Neural cell (in vitro differentiated cells): ENCODE data around the gene MRGPRD. TPM values are rescaled to one million over a fixed set of nuclear protein-coding genes. Genes with fewer than 3 reads are reported as not detected.

Experiments used
- H2AFZ ChIP-seq: fragments of 200-600, 300-800 bp; sonication (generic), shearing (Covaris generic); 2 replicates; pipeline ENCODE4 v1.6.0; 2014; ENCODE audit warnings: low read depth, mild to moderate bottlenecking, antibody characterized with exemption, low read length, moderate library complexity
- H3F3A ChIP-seq: fragments of 200-600 bp; shearing (Covaris generic); 2 replicates; pipeline ENCODE4 v1.6.1; 2016; ENCODE audit warnings: mild to moderate bottlenecking, moderate library complexity, mixed read lengths, antibody characterized with exemption, low read length; ENCODE audit not compliant: insufficient read depth, poor library complexity, severe bottlenecking
- H3K27ac ChIP-seq: fragments of 200-600, 300-800 bp; sonication (generic), shearing (Covaris generic); 2 replicates; pipeline ENCODE4 v1.5.1; 2014; ENCODE audit warnings: mild to moderate bottlenecking, low read length, moderate library complexity
- H3K27me3 ChIP-seq: fragments of 300-800, 200-600 bp; sonication (generic), shearing (Covaris generic); 2 replicates; pipeline ENCODE4 v1.6.0; 2014; ENCODE audit warnings: mild to moderate bottlenecking, low read depth, low read length, moderate library complexity; ENCODE audit not compliant: insufficient read depth
- H3K36me3 ChIP-seq: fragments of 300-800, 200-600 bp; sonication (generic), shearing (Covaris generic); 2 replicates; pipeline ENCODE4 v1.5.1; 2014; ENCODE audit warnings: mild to moderate bottlenecking, antibody characterized with exemption, low read length, moderate library complexity; ENCODE audit not compliant: insufficient read depth
- H3K4me2 ChIP-seq: fragments of 300-800, 200-600 bp; sonication (generic), shearing (Covaris generic); 2 replicates; pipeline ENCODE4 v1.6.0; 2014; ENCODE audit warnings: mild to moderate bottlenecking, low read length
- H3K4me3 ChIP-seq: fragments of 300-800, 200-600 bp; sonication (generic), shearing (Covaris generic); 2 replicates; pipeline ENCODE4 v1.5.1; 2014; ENCODE audit warnings: mild to moderate bottlenecking, low read length, moderate library complexity
- H3K79me2 ChIP-seq: fragments of 200-600 bp; shearing (Covaris generic); replicated peaks from 2 replicates; pipeline ENCODE4 v1.6.0; 2014; ENCODE audit warnings: mild to moderate bottlenecking, low read length, moderate library complexity; ENCODE audit not compliant: insufficient read depth
- H3K9ac ChIP-seq: fragments of 300-800, 200-600 bp; sonication (generic), shearing (Covaris generic); 2 replicates; pipeline ENCODE4 v1.6.1; 2016; ENCODE audit warnings: mild to moderate bottlenecking, low read length, mixed read lengths
- H3K9me2 ChIP-seq: fragments of 200-600 bp; shearing (Covaris generic); 2 replicates; pipeline ENCODE4 v1.6.1; 2016; ENCODE audit warnings: mild to moderate bottlenecking, low read length, mixed read lengths; ENCODE audit not compliant: insufficient read depth
- H3K9me3 ChIP-seq: fragments of 200-600, 300-800 bp; sonication (generic), shearing (Covaris generic); 2 replicates; pipeline ENCODE4 v1.6.1; 2016; ENCODE audit warnings: mild to moderate bottlenecking, mixed run types, low read length, moderate library complexity, mixed read lengths
- H4K20me1 ChIP-seq: fragments of 200-600 bp; shearing (Covaris generic); 2 replicates; pipeline ENCODE4 v1.6.1; 2016; ENCODE audit warnings: mild to moderate bottlenecking, mixed run types; ENCODE audit not compliant: insufficient read depth
- EP300 ChIP-seq: fragments of 450-650 bp; conservative IDR thresholded peaks from 2 replicates; pipeline ENCODE4 v1.6.1; 2014; ENCODE audit warnings: antibody characterized with exemption, mild to moderate bottlenecking, moderate library complexity; ENCODE audit not compliant: poor library complexity, severe bottlenecking
- EZH2 ChIP-seq: fragments of 200-600, 300-800 bp; shearing (Covaris generic), sonication (generic); IDR thresholded peaks from 2 replicates; pipeline ENCODE4 v1.6.1; 2014; ENCODE audit warnings: antibody characterized with exemption, low read length, borderline replicate concordance, mild to moderate bottlenecking; ENCODE audit not compliant: insufficient read depth, poor library complexity, severe bottlenecking
- MXI1 ChIP-seq: fragments of 450-650 bp; conservative IDR thresholded peaks from 2 replicates; pipeline ENCODE4 v1.6.1; 2014; ENCODE audit warnings: antibody characterized with exemption, mild to moderate bottlenecking; ENCODE audit not compliant: poor library complexity, severe bottlenecking
- POLR2AphosphoS5 ChIP-seq: IDR thresholded peaks from 2 replicates; pipeline ENCODE4 v1.6.1; 2012
- RAD21 ChIP-seq: fragments of 450-650 bp; conservative IDR thresholded peaks from 2 replicates; pipeline ENCODE4 v1.6.1; 2014; ENCODE audit warnings: antibody characterized with exemption, mild to moderate bottlenecking, moderate library complexity
- SMC3 ChIP-seq: fragments of 450-650 bp; conservative IDR thresholded peaks from 2 replicates; pipeline ENCODE4 v1.6.1; 2014; ENCODE audit warnings: antibody characterized with exemption, mild to moderate bottlenecking, moderate library complexity; ENCODE audit not compliant: poor library complexity
- TAF1 ChIP-seq: IDR thresholded peaks from 2 replicates; pipeline ENCODE4 v1.6.1; 2012; ENCODE audit warnings: low read depth
- polyA plus RNA-seq: library from polyadenylated mRNA; depleted of rRNA; stranded (reverse); fragments of >200 nt; gene quantifications from 2 replicates; pipeline ENCODE4 v1.2.3, GENCODE V29; 2014
- TF ChIP-seq, protein P1 (sequence below): fragments of 450-650 bp; IDR thresholded peaks from 2 replicates; pipeline ENCODE4 v1.5.1; 2014; ENCODE audit warnings: antibody characterized with exemption, mild to moderate bottlenecking, moderate library complexity; ENCODE audit not compliant: poor library complexity, severe bottlenecking
- TF ChIP-seq, protein P2 (sequence below): IDR thresholded peaks from 2 replicates; pipeline ENCODE4 v1.6.1; 2012; ENCODE audit warnings: borderline replicate concordance

Gene MRGPRD
- polyA plus RNA-seq, 1 donor from 2014 or later, result not detected

DNA sequence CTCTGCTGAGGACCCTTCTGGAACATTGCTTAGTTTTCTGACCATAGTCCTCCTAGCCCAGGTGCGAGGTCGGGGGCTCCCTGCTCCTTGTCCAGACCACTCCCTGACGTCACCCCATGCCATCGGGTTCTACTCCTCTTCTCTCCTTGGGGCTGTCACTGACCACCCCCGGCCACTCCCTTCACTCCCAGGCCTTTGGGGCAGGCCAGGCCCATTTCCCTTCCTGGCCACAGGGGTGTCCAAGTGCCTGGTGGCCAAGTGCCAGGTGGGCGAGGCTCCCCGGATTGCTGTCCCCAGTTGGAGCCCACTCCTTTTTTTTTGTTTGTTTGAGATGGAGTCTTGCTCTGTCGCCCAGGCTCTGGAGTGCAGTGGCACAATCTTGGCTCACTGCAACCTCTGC lies 19.5 kb downstream of the MRGPRD start:
- no peak overlapping the region for H2AFZ ChIP-seq
- H3K27me3 ChIP-seq, result no peaks in the 10 kb centered on the region
- H3K36me3 ChIP-seq, result no peaks in the 10 kb centered on the region
- no peak overlapping the region for H3K9ac ChIP-seq
- no peaks in the 10 kb centered on the region for H4K20me1 ChIP-seq
- H3K9me2 ChIP-seq, result no peaks in the 10 kb centered on the region
- peaks cover 4% of the 10 kb centered on the region for H3K9me3 ChIP-seq
- no peaks in the 10 kb centered on the region for H3K79me2 ChIP-seq
- no peak overlapping the region for H3K27ac ChIP-seq
- TF ChIP-seq MXI1 (no peak), EZH2 (no peak), POLR2AphosphoS5 (no peak)
- no peak overlapping the region for H3K4me3 ChIP-seq
- no peaks in the 10 kb centered on the region for H3F3A ChIP-seq
- H3K4me2 ChIP-seq, result no peak overlapping the region

DNA sequence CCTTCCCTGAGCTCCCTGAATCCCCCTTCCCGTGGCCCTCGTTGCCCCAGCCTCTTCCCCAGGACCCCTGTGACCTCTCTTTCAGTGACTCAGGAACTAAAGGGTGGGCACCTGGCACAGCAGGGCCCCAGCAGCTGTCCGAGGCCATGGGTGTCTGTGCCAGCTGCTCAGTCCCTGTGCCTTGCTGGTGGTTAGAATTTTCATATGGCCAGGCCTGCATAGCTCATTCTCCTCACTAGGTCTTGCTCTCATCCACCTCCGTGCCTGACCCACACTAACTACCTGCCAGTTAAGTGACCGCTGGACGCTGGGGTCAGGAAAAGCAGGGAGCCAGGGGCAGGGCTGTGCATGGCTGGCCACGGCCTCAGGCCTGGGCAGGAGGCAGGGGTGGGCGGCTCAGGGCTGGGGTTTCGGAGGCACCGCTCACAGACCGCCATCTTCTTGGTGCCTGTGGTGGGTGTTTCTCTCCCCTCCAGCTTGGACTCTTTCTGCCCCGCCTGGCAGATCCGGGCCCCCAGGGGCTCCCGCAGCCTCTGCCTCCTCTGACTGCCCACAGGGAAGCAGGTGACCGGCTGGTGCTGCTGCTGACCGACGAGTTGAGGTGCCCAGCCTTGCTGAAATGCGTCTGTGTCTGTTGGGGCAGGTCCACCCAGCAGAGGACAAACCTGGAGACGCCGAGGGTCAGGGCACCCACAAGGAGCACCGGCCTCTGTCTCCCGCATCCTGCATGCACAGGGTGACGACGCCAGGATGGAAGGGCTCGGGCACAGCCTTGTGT lies 20.3 kb downstream of the MRGPRD start:
- Histone ChIP-seq H3K27ac (no peak overlapping the region), H4K20me1 (no peaks in the 10 kb centered on the region), H3K9me3 (peaks cover 4% of the 10 kb centered on the region), H3K4me3 (no peak overlapping the region), H3K4me2 (no peak overlapping the region), H3K36me3 (no peaks in the 10 kb centered on the region), H3F3A (no peaks in the 10 kb centered on the region), H2AFZ (no peak overlapping the region), H3K9me2 (no peaks in the 10 kb centered on the region), H3K27me3 (no peaks in the 10 kb centered on the region), H3K79me2 (no peaks in the 10 kb centered on the region), H3K9ac (no peak overlapping the region)
- TF ChIP-seq, protein P1, sequence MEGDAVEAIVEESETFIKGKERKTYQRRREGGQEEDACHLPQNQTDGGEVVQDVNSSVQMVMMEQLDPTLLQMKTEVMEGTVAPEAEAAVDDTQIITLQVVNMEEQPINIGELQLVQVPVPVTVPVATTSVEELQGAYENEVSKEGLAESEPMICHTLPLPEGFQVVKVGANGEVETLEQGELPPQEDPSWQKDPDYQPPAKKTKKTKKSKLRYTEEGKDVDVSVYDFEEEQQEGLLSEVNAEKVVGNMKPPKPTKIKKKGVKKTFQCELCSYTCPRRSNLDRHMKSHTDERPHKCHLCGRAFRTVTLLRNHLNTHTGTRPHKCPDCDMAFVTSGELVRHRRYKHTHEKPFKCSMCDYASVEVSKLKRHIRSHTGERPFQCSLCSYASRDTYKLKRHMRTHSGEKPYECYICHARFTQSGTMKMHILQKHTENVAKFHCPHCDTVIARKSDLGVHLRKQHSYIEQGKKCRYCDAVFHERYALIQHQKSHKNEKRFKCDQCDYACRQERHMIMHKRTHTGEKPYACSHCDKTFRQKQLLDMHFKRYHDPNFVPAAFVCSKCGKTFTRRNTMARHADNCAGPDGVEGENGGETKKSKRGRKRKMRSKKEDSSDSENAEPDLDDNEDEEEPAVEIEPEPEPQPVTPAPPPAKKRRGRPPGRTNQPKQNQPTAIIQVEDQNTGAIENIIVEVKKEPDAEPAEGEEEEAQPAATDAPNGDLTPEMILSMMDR, result no peak
- TF ChIP-seq TAF1 (no peak), POLR2AphosphoS5 (no peak), EP300 (no peak), SMC3 (no peak), MXI1 (no peak), RAD21 (no peak), EZH2 (no peak)
- TF ChIP-seq, protein P2, sequence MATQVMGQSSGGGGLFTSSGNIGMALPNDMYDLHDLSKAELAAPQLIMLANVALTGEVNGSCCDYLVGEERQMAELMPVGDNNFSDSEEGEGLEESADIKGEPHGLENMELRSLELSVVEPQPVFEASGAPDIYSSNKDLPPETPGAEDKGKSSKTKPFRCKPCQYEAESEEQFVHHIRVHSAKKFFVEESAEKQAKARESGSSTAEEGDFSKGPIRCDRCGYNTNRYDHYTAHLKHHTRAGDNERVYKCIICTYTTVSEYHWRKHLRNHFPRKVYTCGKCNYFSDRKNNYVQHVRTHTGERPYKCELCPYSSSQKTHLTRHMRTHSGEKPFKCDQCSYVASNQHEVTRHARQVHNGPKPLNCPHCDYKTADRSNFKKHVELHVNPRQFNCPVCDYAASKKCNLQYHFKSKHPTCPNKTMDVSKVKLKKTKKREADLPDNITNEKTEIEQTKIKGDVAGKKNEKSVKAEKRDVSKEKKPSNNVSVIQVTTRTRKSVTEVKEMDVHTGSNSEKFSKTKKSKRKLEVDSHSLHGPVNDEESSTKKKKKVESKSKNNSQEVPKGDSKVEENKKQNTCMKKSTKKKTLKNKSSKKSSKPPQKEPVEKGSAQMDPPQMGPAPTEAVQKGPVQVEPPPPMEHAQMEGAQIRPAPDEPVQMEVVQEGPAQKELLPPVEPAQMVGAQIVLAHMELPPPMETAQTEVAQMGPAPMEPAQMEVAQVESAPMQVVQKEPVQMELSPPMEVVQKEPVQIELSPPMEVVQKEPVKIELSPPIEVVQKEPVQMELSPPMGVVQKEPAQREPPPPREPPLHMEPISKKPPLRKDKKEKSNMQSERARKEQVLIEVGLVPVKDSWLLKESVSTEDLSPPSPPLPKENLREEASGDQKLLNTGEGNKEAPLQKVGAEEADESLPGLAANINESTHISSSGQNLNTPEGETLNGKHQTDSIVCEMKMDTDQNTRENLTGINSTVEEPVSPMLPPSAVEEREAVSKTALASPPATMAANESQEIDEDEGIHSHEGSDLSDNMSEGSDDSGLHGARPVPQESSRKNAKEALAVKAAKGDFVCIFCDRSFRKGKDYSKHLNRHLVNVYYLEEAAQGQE, result no peak
